Parathyroid adenoma (tissue), 2 donors: ENCODE measurements around the gene ADGRD1.

Experiments
- H2AFZ ChIP-seq: fragments of 300-600 bp; sonication (generic); one replicate; pipeline ENCODE4 v1.7.0; 2017; ENCODE audit warnings: antibody characterized with exemption, mild to moderate bottlenecking
- H3K27ac ChIP-seq: fragments of 300-600 bp; sonication (generic); one replicate; pipeline ENCODE4 v1.7.0; 2017
- H3K27me3 ChIP-seq: fragments of 300-600 bp; sonication (generic); one replicate; pipeline ENCODE4 v1.7.0; 2017; ENCODE audit warnings: low read length; ENCODE audit not compliant: control insufficient read depth, insufficient read depth
- H3K36me3 ChIP-seq: fragments of 300-600 bp; sonication (generic); one replicate; pipeline ENCODE4 v1.7.0; 2017; ENCODE audit warnings: low read length; ENCODE audit not compliant: control insufficient read depth, insufficient read depth
- H3K4me1 ChIP-seq: fragments of 300-600 bp; sonication (generic); one replicate; pipeline ENCODE4 v1.7.0; 2017; ENCODE audit warnings: control low read depth
- H3K4me2 ChIP-seq: fragments of 300-600 bp; sonication (generic); one replicate; pipeline ENCODE4 v1.7.0; 2017; ENCODE audit warnings: low read length
- H3K4me3 ChIP-seq: fragments of 300-600 bp; sonication (generic); one replicate; pipeline ENCODE4 v1.7.0; 2017; ENCODE audit warnings: low read depth, low read length
- H3K79me2 ChIP-seq: fragments of 300-600 bp; sonication (generic); one replicate; pipeline ENCODE4 v1.7.0; 2017; ENCODE audit warnings: control low read depth
- H3K9ac ChIP-seq: fragments of 300-600 bp; sonication (generic); one replicate; pipeline ENCODE4 v1.7.0; 2017; ENCODE audit warnings: mild to moderate bottlenecking
- H3K9me3 ChIP-seq: fragments of 300-600 bp; sonication (generic); one replicate; pipeline ENCODE4 v1.7.0; 2017; ENCODE audit warnings: low read length; ENCODE audit not compliant: control insufficient read depth
- TF ChIP-seq, protein P1 (sequence below): fragments of 300-600 bp; sonication (generic); IDR thresholded peaks from one replicate; pipeline ENCODE4 v1.7.0; 2017; ENCODE audit warnings: antibody characterized with exemption, mild to moderate bottlenecking
- donor health status: primary hyperparathyroidism.

Gene ADGRD1

DNA sequence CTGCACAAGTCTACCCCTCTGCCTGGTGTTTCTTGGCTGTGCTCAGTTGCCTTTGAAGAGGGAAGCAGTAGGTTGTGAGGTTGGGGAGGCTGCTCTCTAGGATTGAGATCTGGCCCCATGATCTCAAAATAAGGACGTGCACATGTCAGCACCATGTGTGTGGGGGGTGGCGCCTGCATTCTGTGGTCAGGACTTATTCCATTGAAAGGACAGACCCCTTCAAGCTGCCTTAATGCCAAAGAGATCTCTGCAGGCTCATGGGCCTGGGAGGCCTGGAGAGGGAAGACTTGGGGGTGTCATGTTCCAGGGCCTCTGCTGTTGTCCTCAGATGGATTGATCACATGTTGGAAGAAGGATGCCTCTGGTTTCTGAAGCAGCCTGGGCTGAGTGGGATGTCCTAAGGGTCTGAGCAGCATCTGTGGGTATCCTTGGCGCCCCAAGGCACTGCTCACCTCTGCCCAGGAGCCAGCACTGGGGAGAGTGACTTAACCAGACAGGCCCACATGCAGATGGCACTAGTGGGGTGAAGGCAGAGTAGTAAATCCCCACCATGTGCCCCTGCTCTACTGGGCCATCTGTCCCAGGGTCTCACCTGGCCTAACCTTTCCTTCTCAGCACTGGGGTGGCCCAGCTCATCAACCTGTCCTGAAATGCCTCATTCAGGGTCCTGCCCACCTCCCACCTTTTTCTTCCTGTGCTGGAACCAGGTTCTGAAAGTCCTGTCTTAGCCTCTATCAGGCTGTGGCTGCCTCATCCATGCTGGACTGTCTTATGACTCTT, 118.9 kb downstream of the ADGRD1 start:
- Histone ChIP-seq H3K4me3 (no peak overlapping the region), H3K9me3 (no peaks in the 10 kb centered on the region), H3K4me2 (no peak overlapping the region), H3K9ac (no peak overlapping the region), H3K4me1 (no peaks in the 10 kb centered on the region), H3K27ac (no peak overlapping the region), H3K36me3 (no peaks in the 10 kb centered on the region), H2AFZ (no peak overlapping the region), H3K79me2 (no peaks in the 10 kb centered on the region), H3K27me3 (no peaks in the 10 kb centered on the region)
- TF ChIP-seq, protein P1, sequence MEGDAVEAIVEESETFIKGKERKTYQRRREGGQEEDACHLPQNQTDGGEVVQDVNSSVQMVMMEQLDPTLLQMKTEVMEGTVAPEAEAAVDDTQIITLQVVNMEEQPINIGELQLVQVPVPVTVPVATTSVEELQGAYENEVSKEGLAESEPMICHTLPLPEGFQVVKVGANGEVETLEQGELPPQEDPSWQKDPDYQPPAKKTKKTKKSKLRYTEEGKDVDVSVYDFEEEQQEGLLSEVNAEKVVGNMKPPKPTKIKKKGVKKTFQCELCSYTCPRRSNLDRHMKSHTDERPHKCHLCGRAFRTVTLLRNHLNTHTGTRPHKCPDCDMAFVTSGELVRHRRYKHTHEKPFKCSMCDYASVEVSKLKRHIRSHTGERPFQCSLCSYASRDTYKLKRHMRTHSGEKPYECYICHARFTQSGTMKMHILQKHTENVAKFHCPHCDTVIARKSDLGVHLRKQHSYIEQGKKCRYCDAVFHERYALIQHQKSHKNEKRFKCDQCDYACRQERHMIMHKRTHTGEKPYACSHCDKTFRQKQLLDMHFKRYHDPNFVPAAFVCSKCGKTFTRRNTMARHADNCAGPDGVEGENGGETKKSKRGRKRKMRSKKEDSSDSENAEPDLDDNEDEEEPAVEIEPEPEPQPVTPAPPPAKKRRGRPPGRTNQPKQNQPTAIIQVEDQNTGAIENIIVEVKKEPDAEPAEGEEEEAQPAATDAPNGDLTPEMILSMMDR, result no peak

DNA sequence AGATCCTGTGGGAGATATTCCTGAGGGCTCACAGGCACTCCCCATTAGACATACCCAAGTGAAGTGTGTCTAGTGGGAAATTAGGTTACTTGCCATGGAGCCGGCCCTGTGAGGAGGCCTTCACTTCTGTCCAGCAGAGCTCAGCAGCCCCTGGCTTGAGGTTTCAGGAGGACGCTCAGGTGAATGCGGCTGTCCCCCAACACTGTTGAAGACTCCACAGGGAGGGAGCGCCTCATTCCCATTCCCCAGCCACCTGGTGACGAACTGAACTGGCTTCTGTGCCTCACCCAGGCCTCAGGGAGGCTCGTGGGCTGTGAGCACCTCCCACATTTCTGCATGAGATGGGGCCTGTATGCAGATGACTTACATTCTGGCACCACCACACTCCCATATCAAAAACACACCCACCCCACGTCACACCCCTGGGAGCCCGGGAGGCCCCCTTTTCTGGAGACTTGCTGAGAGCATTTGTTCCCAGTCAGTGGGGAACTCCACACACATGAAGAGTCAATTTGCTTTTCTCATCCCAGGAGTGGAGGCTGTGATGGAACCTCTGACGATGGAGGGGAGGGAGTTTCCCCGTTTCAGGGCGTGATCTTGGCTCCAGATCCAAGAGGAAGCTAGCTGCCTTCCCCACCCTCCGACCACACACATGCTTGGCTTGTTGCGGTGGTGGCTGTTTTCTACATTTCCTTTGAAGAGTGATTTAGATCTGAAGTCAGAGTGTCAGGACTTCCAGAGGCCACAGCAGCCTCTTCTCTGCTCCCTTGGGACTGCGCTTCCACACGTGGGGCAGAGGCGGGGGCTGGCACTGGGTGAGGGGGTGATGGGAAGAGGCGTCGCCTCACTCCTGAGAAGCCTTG, 120.7 kb downstream of the ADGRD1 start:
- Histone ChIP-seq H3K9ac (no peak overlapping the region), H3K27ac (no peak overlapping the region), H3K9me3 (no peaks in the 10 kb centered on the region), H3K4me2 (no peak overlapping the region), H2AFZ (no peak overlapping the region), H3K4me1 (no peaks in the 10 kb centered on the region), H3K27me3 (no peaks in the 10 kb centered on the region), H3K79me2 (no peaks in the 10 kb centered on the region), H3K4me3 (no peak overlapping the region), H3K36me3 (no peaks in the 10 kb centered on the region)
- TF ChIP-seq, protein P1, result no peak

DNA sequence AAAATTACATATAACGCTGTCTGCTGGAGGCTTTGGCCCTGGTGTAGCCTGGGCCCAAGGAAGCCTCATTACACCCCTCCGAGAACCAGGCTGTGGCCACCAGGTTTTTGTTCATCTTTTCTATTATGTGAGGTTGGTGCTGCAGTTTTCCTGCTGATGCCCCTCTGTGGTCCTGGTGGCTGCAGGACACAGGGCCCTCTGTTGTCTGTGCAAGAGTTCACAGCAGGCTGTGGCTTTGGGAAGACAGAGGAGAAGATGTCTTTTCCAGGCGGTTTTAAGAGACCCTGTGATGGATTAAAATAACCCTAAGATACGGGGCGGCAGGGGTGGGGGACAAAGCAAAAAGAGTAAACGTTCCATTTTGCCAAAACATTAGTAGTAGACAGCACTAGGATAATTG, 121.5 kb downstream of the ADGRD1 start:
- no peaks in the 10 kb centered on the region for H3K9me3 ChIP-seq
- H3K27ac ChIP-seq, result no peak overlapping the region
- TF ChIP-seq, protein P1, result no peak
- H3K4me1 ChIP-seq, result no peaks in the 10 kb centered on the region
- H3K4me2 ChIP-seq, result no peak overlapping the region
- no peaks in the 10 kb centered on the region for H3K79me2 ChIP-seq
- no peak overlapping the region for H3K4me3 ChIP-seq
- H2AFZ ChIP-seq, result no peak overlapping the region
- no peaks in the 10 kb centered on the region for H3K36me3 ChIP-seq
- H3K27me3 ChIP-seq, result no peaks in the 10 kb centered on the region
- no peak overlapping the region for H3K9ac ChIP-seq

DNA sequence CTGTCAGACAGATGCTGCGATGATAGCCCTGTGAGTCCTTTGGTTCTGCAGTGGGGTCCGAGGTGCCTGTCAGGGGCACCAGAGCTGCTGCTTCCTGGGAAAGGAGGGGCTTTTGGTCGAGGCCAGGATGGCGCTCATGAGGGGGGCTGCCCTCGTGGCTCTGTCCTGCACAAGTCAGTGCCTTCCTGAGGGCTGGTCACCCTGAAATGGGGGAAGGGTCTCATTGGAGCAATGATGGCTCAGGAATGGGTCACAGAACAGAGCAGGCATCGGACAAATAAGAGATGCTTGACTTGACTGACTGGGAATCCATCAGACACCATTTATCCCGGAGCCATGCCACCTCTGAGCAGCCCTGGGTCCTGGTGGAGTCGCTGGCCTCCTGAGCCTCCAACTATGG, 121.9 kb downstream of the ADGRD1 start:
- H3K9me3 ChIP-seq, result no peaks in the 10 kb centered on the region
- H3K9ac ChIP-seq, result no peak overlapping the region
- no peaks in the 10 kb centered on the region for H3K79me2 ChIP-seq
- no peak overlapping the region for H3K4me3 ChIP-seq
- no peak overlapping the region for H2AFZ ChIP-seq
- no peak overlapping the region for H3K4me2 ChIP-seq
- no peak overlapping the region for H3K27ac ChIP-seq
- H3K4me1 ChIP-seq, result no peaks in the 10 kb centered on the region
- H3K27me3 ChIP-seq, result no peaks in the 10 kb centered on the region
- TF ChIP-seq, protein P1, result no peak
- no peaks in the 10 kb centered on the region for H3K36me3 ChIP-seq
